ENCODE data around the gene HMHB1.

The HMHB1 gene

DNA sequence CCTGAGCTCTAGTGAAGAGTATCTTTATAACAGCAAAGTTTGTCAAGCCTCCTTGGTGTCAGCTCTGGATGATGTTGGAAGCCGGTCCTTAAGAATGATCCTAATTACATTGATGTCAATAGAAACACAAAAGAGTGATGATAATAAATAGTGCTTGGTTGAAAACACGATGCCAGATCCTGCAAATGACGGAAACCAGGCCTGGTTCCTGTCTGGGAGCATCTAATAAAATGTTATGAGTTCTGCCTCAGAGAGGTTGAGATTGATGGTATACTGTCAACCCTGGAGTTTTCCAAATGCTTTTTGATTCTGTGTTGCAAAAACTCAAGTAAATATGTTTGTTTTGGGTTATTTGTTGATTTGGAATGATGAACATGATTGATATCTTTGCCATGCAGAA lies 23.3 kb downstream of the HMHB1 start:
- ChIA-PET CTCF (interaction anchor here (6.1 kb wide), 1 partner anchor 9 kb away, joined by 37 read pairs; no protein-coding TSS in a partner anchor), POLR2A (no interaction called here)
- no peak for DNase-seq (ENCODE audit: extremely low spot score)
- TF ChIP-seq, protein P1, sequence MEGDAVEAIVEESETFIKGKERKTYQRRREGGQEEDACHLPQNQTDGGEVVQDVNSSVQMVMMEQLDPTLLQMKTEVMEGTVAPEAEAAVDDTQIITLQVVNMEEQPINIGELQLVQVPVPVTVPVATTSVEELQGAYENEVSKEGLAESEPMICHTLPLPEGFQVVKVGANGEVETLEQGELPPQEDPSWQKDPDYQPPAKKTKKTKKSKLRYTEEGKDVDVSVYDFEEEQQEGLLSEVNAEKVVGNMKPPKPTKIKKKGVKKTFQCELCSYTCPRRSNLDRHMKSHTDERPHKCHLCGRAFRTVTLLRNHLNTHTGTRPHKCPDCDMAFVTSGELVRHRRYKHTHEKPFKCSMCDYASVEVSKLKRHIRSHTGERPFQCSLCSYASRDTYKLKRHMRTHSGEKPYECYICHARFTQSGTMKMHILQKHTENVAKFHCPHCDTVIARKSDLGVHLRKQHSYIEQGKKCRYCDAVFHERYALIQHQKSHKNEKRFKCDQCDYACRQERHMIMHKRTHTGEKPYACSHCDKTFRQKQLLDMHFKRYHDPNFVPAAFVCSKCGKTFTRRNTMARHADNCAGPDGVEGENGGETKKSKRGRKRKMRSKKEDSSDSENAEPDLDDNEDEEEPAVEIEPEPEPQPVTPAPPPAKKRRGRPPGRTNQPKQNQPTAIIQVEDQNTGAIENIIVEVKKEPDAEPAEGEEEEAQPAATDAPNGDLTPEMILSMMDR (IDR thresholded peaks at IDR 0.05; ENCODE audit: control extremely low read depth, extremely low read depth, low read depth, missing control alignments): no peak

DNA sequence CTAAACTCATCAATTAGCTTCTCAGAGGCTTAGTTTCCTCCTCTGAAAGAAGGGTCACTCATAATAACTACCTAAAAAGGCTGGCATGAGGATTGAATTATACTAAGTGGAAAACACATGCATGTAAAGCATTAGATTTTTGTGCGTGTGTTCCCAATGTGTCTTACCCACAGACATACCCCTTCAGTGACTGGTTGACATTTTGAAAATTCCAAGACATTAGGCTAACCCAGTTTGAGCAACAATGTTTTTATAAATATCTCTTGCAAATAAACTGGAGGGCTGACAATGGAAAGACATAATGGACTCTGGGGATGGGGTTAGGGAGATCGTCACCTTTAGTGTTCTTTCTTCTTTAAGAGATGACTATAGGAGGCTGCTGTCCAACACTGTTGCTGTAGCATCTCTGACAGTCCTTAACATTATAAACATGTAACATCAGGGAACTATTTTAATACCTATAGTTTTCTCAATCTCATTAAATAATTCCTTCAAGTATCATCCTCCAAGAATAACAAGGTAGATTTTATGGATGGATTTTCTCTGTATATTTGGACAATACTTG lies 24.3 kb downstream of the HMHB1 start:
- TF ChIP-seq, protein P1 (IDR thresholded peaks at IDR 0.05; ENCODE audit: control extremely low read depth, extremely low read depth, low read depth, missing control alignments): no peak
- CTCF ChIA-PET: interaction anchor here (6.1 kb wide), 1 partner anchor 10 kb away, joined by 37 read pairs; no protein-coding TSS in a partner anchor
- POLR2A ChIA-PET: no interaction called here
- no peak for DNase-seq (ENCODE audit: extremely low spot score)

DNA sequence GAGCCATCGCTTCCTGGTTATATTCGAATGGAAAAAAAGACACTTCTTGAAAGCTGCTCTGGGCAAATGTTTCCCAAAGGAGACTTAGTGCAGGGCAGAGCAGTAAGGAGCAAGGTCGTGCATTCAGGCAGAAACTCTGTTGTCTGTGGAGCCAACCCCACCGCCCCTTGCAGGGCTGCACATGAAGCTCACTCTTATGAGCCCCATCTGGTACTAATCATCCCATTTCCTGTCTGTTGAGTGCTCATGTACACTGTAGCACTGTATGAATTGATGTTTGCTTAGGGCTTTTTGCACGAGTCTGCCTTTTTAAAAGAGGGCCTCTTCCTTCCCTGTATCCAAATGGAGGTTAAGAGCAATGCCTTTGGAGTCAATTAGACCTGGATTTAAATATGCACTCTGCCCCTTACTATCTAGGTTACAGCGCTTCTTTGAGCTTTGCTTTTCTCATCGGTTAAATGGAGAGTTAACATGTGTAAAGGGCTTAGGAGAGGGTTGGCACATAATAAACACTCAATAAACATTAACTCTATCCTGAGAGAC lies 25.4 kb downstream of the HMHB1 start:
- ChIA-PET CTCF (interaction anchor here (0.9 to 6.1 kb wide), 2 partner anchors 11 to 13 kb away, joined by 3 to 37 read pairs; no protein-coding TSS in a partner anchor), POLR2A (no interaction called here)

DNA sequence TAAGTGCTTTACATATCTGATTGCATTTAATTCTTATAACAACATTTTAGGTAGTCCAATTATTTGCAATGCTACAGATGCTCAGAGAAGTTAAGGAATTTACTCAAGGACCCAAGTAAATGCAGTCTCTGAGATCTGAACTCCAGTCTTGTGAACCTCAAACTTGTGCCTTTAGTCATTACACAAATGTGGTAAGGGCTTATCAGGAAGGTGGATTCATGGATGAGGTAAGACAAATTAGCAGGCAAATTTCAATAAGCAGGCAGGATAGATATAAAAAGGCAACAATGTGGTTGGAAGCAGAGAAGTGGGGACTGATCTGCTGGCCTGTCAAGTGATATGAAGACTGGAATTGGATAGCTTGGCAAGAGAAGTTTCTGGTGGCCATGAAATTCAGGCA lies 29.5 kb downstream of the HMHB1 start:
- TF ChIP-seq, protein P1 (IDR thresholded peaks at IDR 0.05; ENCODE audit: control extremely low read depth, extremely low read depth, low read depth, missing control alignments): no peak
- ChIA-PET CTCF (interaction anchor here (1.2 kb wide), 1 partner anchor 13 kb away, joined by 5 read pairs; no protein-coding TSS in a partner anchor), POLR2A (no interaction called here)
- DNase-seq (ENCODE audit: extremely low spot score): no peak

More for the DNA sequence above, 25.4 kb downstream of the HMHB1 start:
- TF ChIP-seq, protein P1 (IDR thresholded peaks at IDR 0.05; ENCODE audit: control extremely low read depth, extremely low read depth, low read depth, missing control alignments): no peak
- no peak for DNase-seq (ENCODE audit: extremely low spot score)

DNA sequence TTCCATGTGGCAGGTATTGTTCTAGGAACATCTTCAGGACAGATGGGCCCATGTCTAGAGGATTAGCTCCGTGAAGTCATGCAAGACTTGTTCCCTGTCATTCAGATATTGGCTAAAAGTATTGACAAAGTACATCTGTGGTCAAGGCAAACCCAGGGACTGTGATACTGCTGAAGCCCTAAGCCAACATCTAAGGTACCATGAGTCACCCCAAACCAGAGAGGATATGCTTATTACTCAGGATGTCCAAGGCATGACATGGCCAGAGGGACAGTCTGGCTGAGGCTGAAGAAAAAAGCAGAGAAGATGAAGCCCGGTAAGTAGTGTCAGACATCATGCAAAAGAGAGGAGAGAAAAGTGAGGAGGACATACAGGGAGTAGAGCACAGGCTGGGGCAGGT lies 31.0 kb downstream of the HMHB1 start:
- ChIA-PET POLR2A (no interaction called here), CTCF (no interaction called here)
- no peak for DNase-seq (ENCODE audit: extremely low spot score)
- TF ChIP-seq, protein P1 (IDR thresholded peaks at IDR 0.05; ENCODE audit: control extremely low read depth, extremely low read depth, low read depth, missing control alignments): no peak

DNA sequence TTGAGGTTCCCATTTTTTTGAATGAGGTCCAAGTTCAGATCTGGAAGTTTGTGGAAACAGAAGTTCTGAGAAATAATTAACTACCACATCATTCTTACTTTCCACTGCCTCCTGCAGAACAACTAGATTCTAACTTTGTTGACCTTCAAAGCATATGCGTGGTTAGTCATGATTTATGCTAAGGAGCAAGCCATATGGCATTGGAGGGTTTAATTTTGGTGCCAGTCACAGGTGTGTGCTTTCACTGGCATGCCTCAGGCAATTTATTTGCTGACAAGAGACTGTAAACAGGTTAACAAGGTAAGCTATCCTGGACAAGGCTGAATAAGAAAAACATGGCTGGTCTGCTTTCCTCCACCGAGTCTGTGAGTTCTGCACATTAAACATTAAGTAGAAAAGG lies 31.5 kb downstream of the HMHB1 start:
- POLR2A ChIA-PET: no interaction called here
- CTCF ChIA-PET: no interaction called here
- DNase-seq (ENCODE audit: extremely low spot score): no peak
- TF ChIP-seq, protein P1 (IDR thresholded peaks at IDR 0.05; ENCODE audit: control extremely low read depth, extremely low read depth, low read depth, missing control alignments): no peak
